B cell (primary cell): ENCODE measurements around the gene RAB12. TPM values are rescaled to one million over a fixed set of nuclear protein-coding genes. Genes with fewer than 3 reads are reported as not detected.

Source experiments
- ATAC-seq: fragments of 200-7000 bp; cut with Tn5 transposase; one replicate; pipeline ENCODE4 v1.10.0; 2021; ENCODE audit warnings: low read depth, mild to moderate bottlenecking, moderate number of reproducible peaks, moderate library complexity
- CTCF ChIA-PET: fragments of 350-600 bp; sonication (Branson Sonifier 250); formaldehyde crosslinking; loops from one replicate; lab custom pipeline; 2021; ENCODE audit warnings: antibody characterized with exemption, inconsistent platforms; lab: Charles Lee
- POLR2A ChIA-PET: fragments of 350-600 bp; sonication (Branson Sonifier 250); formaldehyde crosslinking; loops from one replicate; lab custom pipeline; 2021; ENCODE audit warnings: antibody characterized with exemption; lab: Charles Lee
- DNase-seq: peaks from one replicate; pipeline ENCODE4 v3.0.0; 2013
- H2AFZ ChIP-seq: 2 replicates; pipeline ENCODE4 v1.6.1; 2012; ENCODE audit warnings: mild to moderate bottlenecking, low read depth, low read length; ENCODE audit not compliant: insufficient read depth, poor library complexity, severe bottlenecking
- H3K27ac ChIP-seq, 2 donors: 1 replicate in 1 of 2; 2 replicates in 1 of 2; pipeline ENCODE4 v1.5.1; 2012 to 2013; ENCODE audit warnings: low read length in 2 of 2, mild to moderate bottlenecking in 2 of 2, moderate library complexity in 1 of 2
- H3K27me3 ChIP-seq, 4 experiments: fragments of 200-600 bp in 1 of 4; sonication (generic) in 1 of 4; replicated peaks in 1 of 4; 1 replicate in 2 of 4; 2 replicates in 2 of 4; pipeline versions ENCODE4 v1.6.1 to v1.7.0; 2013 to 2016; ENCODE audit warnings: low read length in 3 of 4, mild to moderate bottlenecking in 2 of 4, mixed read lengths in 1 of 4, moderate library complexity in 1 of 4; ENCODE audit not compliant: insufficient read depth in 4 of 4, control insufficient read depth in 3 of 4; ENCODE audit errors: control extremely low read depth in 1 of 4
- H3K36me3 ChIP-seq, 2 experiments: replicated peaks in 1 of 2; 1 replicate in 1 of 2; 2 replicates in 1 of 2; pipeline versions ENCODE4 v1.6.1 to v1.7.1; 2013; ENCODE audit warnings: low read length in 1 of 2; ENCODE audit not compliant: insufficient read depth in 2 of 2, control insufficient read depth in 1 of 2; ENCODE audit errors: control extremely low read depth in 1 of 2, extremely low read depth in 1 of 2
- H3K4me1 ChIP-seq, 2 donors: fragments of 200-600 bp in 1 of 2; sonication (generic) in 1 of 2; 1 replicate in 1 of 2; 2 replicates in 1 of 2; pipeline versions ENCODE4 v1.5.1 to v1.6.1; 2013 to 2017; ENCODE audit warnings: low read length in 2 of 2; ENCODE audit not compliant: control insufficient read depth in 2 of 2, insufficient read depth in 2 of 2
- H3K4me2 ChIP-seq: replicated peaks from 2 replicates; pipeline ENCODE3; 2012; ENCODE audit warnings: mild to moderate bottlenecking, low read depth, low read length; ENCODE audit not compliant: poor library complexity, severe bottlenecking
- H3K4me3 ChIP-seq, 5 experiments: fragments of 200-600 bp in 1 of 5; sonication (generic) in 1 of 5; 1 replicate in 3 of 5; 2 replicates in 2 of 5; pipeline versions ENCODE4 v1.5.1 to v1.7.0; 2011 to 2016; ENCODE audit warnings: low read length in 4 of 5, mild to moderate bottlenecking in 4 of 5, low read depth in 2 of 5, control low read depth in 1 of 5, moderate library complexity in 1 of 5; ENCODE audit not compliant: insufficient read depth in 1 of 5; ENCODE audit errors: control extremely low read depth in 1 of 5, extremely low read depth in 1 of 5
- H3K79me2 ChIP-seq: fragments of 200-600 bp; sonication (generic); one replicate; pipeline ENCODE4 v1.6.0; 2016; ENCODE audit warnings: low read length; ENCODE audit not compliant: control insufficient read depth, insufficient read depth
- H3K9ac ChIP-seq: fragments of 200-600 bp; sonication (generic); 2 replicates; pipeline ENCODE4 v1.6.1; 2017; ENCODE audit warnings: mild to moderate bottlenecking, low read length, moderate library complexity
- H3K9me3 ChIP-seq, 3 donors: one replicate each; pipeline versions ENCODE4 v1.6.1 to v1.7.1; 2013; ENCODE audit warnings: low read length in 2 of 3; ENCODE audit not compliant: control insufficient read depth in 2 of 3, insufficient read depth in 1 of 3; ENCODE audit errors: control extremely low read depth in 1 of 3
- H4K20me1 ChIP-seq: 2 replicates; pipeline ENCODE4 v1.6.0; 2012; ENCODE audit warnings: mild to moderate bottlenecking, low read length; ENCODE audit not compliant: insufficient read depth, control insufficient read depth, poor library complexity, severe bottlenecking
- H3K27ac Mint-ChIP-seq: one replicate; pipeline ENCODE4 v1.8.0; 2021; ENCODE audit warnings: mixed read lengths
- H3K27me3 Mint-ChIP-seq: one replicate; pipeline ENCODE4 v1.8.0; 2021; ENCODE audit warnings: mixed read lengths
- H3K4me1 Mint-ChIP-seq: one replicate; pipeline ENCODE4 v1.8.0; 2021; ENCODE audit warnings: mixed read lengths
- H3K4me3 Mint-ChIP-seq: one replicate; pipeline ENCODE4 v1.8.0; 2021; ENCODE audit warnings: mixed read lengths
- H3K9me3 Mint-ChIP-seq: one replicate; pipeline ENCODE4 v1.8.0; 2022; ENCODE audit warnings: mixed read lengths; ENCODE audit not compliant: insufficient read depth
- EZH2 ChIP-seq: IDR thresholded peaks from 2 replicates; pipeline ENCODE4 v1.6.1; 2012; ENCODE audit warnings: borderline replicate concordance, low read depth, mild to moderate bottlenecking, moderate library complexity, low read length; ENCODE audit not compliant: insufficient read depth, poor library complexity, severe bottlenecking
- WGBS: methylation state at CpG from one replicate; pipeline ENCODE4 v1.1.5; 2013; ENCODE audit warnings: missing lambda C conversion rate; ENCODE audit not compliant: insufficient coverage; 5-methylcytosine and 5-hydroxymethylcytosine counted together
- intact Hi-C: fragments of 100-400 bp; cut with micrococcal nuclease; formaldehyde crosslinking; loops from one replicate; pipeline ENCODE4 v1.10.0; 2022
- polyA plus RNA-seq: library from polyadenylated mRNA; depleted of rRNA; stranded (reverse); fragments of >200 nt; gene quantifications from 2 replicates; pipeline ENCODE4 v1.2.3, GENCODE V29; 2012
- total RNA-seq, 2 donors: library from RNA; stranded (reverse); fragments of 120-200 nt in 1 of 2; gene quantifications; 1 replicate in 1 of 2; 2 replicates in 1 of 2; pipeline versions ENCODE4 v1.2.3 to v1.2.4, GENCODE V29; 2013 to 2022
- TF ChIP-seq, protein P1 (sequence below): fragments of 200-600 bp; IDR thresholded peaks from one replicate; pipeline ENCODE4 v1.8.0; 2022; ENCODE audit warnings: antibody characterized with exemption, mild to moderate bottlenecking

RAB12 gene
- total and polyA plus RNA-seq, 2 donors (not counting 1 experiment from before 2014, with no cell fraction given), result 12.8 to 38.7 TPM

DNA sequence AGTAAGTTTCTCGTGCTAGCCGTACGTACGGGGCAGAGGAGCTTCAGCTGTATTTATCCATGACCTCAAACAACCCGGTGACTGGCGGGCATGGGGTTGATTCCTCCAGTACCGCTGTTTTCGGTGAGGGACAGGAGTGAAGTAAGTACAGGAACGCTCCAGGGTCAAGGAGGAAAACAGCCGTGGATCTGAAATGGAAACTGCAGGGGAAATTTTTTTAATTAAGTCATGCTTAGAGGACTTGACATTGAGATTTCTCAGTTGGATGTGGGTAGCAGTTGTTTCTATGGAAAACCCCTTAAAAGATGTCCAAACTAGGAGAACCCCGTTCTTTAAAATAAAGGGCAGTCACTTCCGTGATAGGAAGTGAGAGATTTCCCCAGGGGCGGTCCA, 1.2 kb downstream of the RAB12 start:
- Histone ChIP-seq H3K27me3 (no peaks in the 10 kb centered on the region), H3K4me2 (peak overlapping the region; percentile 98), H2AFZ (peak overlapping the region; percentile 41), H3K4me3 (peak overlapping the region; percentile 27 to 88 (median 76)), H4K20me1 (peaks cover 53% of the 10 kb centered on the region), H3K4me1 (peaks cover 52 to 54% of the 10 kb centered on the region in 2 donors), H3K9me3 (no peaks in the 10 kb centered on the region), H3K36me3 (peaks cover 4 to 8% of the 10 kb centered on the region in 2 experiments), H3K27ac (peak overlapping the region; percentile 31 to 72), H3K9ac (peak overlapping the region; percentile 84), H3K79me2 (peaks cover 58% of the 10 kb centered on the region)
- peak overlapping the region; percentile 91 for H3K4me3 Mint-ChIP-seq
- intact Hi-C loops, result loop anchor here (10.0 kb wide), 1 partner anchor 864 kb away; the partner anchor contains the start of gene RALBP1
- no peak for ATAC-seq
- WGBS, result 2% methylated on average over 10 of the region's 13 CpGs
- H3K4me1 Mint-ChIP-seq, result peaks cover 73% of the 10 kb centered on the region
- CTCF ChIA-PET, result interaction anchor here (1.0 to 3.7 kb wide), 2 partner anchors 9 to 131 kb away, joined by 4 to 22 read pairs; no protein-coding TSS in a partner anchor
- peak overlapping the region; percentile 83 for H3K27ac Mint-ChIP-seq
- no peaks in the 10 kb centered on the region for H3K27me3 Mint-ChIP-seq
- TF ChIP-seq EZH2, result no peak
- TF ChIP-seq, protein P1, sequence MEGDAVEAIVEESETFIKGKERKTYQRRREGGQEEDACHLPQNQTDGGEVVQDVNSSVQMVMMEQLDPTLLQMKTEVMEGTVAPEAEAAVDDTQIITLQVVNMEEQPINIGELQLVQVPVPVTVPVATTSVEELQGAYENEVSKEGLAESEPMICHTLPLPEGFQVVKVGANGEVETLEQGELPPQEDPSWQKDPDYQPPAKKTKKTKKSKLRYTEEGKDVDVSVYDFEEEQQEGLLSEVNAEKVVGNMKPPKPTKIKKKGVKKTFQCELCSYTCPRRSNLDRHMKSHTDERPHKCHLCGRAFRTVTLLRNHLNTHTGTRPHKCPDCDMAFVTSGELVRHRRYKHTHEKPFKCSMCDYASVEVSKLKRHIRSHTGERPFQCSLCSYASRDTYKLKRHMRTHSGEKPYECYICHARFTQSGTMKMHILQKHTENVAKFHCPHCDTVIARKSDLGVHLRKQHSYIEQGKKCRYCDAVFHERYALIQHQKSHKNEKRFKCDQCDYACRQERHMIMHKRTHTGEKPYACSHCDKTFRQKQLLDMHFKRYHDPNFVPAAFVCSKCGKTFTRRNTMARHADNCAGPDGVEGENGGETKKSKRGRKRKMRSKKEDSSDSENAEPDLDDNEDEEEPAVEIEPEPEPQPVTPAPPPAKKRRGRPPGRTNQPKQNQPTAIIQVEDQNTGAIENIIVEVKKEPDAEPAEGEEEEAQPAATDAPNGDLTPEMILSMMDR, result no peak
- DNase-seq, result peak; percentile 41
- POLR2A ChIA-PET, result interaction anchor here (0.6 to 1.0 kb wide), 2 partner anchors 9 to 206 kb away, joined by 4 to 6 read pairs; no protein-coding TSS in a partner anchor
- no peaks in the 10 kb centered on the region for H3K9me3 Mint-ChIP-seq

GRCh38 chr18:8611916-8612576, 2.8 kb downstream of the RAB12 start:
- Histone ChIP-seq H3K9ac (no peak overlapping the region), H3K27me3 (no peaks in the 10 kb centered on the region), H3K4me3 (peak overlapping the region in 3 of 5 experiments; percentile 8 to 81 (median 9)), H3K27ac (no peak overlapping the region), H3K9me3 (no peaks in the 10 kb centered on the region), H3K36me3 (peaks cover 4 to 10% of the 10 kb centered on the region in 2 experiments), H2AFZ (no peak overlapping the region), H3K4me1 (peaks cover 52 to 54% of the 10 kb centered on the region in 2 donors), H3K4me2 (peak overlapping the region; percentile 98), H3K79me2 (peaks cover 73% of the 10 kb centered on the region), H4K20me1 (peaks cover 69% of the 10 kb centered on the region)
- Mint-ChIP-seq H3K9me3 (no peaks in the 10 kb centered on the region), H3K4me3 (peak overlapping the region; percentile 91), H3K27ac (peak overlapping the region; percentile 34), H3K4me1 (peaks cover 78% of the 10 kb centered on the region), H3K27me3 (no peaks in the 10 kb centered on the region)
- no peak for ATAC-seq
- TF ChIP-seq EZH2, result no peak
- TF ChIP-seq, protein P1, result no peak
- 92% methylated on average over 11 of the region's 17 CpGs for WGBS
- no peak for DNase-seq
- intact Hi-C loops, result loop anchor here (10.0 kb wide), 1 partner anchor 863 kb away; the partner anchor contains the start of gene RALBP1
- ChIA-PET CTCF (interaction anchor here (0.7 kb wide), 1 partner anchor 133 kb away, joined by 3 read pairs; no protein-coding TSS in a partner anchor), POLR2A (no interaction called here)
